M059J (cell line): ENCODE results near the gene SLC15A3. TPM values are rescaled to one million over a fixed set of nuclear protein-coding genes. Genes with fewer than 3 reads are reported as not detected.
"Not testable (repeated sequence)": the region's sequence is repeated elsewhere in the genome, so short reads cannot be mapped to it uniquely, and the experiment has no call there.

Source experiments
- DNase-seq: peaks from one replicate; pipeline ENCODE4 v3.0.0-alpha.2; 2012; ENCODE audit warnings: low read depth
- total RNA-seq: library from RNA; depleted of rRNA; stranded (reverse); fragments of >200 nt; shearing (Covaris generic); gene quantifications from 2 replicates; pipeline ENCODE4 v1.2.3, GENCODE V29; 2014

The SLC15A3 gene
- total RNA-seq, 1 experiment from 2014 or later, result 23.3 TPM

DNA sequence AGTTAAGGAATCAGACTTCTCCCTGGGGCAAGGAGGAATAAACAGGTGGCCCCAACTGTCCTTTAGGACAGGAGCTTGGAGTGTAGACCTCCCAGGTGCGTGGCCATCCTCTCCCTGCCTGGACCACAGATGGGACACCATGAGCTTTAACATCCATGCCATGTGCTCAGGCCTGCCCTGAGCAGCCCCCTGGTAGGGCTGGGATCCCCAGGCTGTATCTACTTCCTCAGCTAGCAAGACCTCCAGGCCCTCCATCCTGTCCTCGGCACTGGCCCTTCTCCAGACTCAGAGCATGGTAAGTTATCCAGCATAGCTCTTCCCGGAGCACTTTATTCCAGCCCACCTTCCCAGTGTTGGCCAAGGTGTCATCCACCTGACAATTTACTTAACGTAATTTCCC is 25.2 kb upstream of the SLC15A3 start:
- DNase-seq, result no peak

DNA sequence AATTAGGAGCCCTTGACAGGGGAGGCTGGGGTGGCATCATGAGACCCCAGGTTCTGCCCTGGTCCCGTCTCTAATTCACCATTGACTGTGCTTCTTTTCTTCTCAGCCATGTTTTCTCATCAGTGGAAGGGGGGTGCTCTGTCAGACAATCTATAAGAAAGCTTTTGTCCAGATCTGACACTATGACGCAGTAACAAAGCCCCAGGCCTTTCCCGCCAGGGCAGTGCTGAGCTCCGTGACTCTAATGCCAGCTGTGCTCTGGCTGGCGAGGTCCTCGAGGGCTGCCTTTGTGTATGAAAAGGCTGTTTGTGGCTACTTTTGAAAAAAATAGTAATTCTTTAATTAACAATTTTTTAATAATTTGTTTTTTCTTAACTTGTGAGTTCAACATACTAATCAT is 22.8 kb upstream of the SLC15A3 start:
- DNase-seq, result no peak

DNA sequence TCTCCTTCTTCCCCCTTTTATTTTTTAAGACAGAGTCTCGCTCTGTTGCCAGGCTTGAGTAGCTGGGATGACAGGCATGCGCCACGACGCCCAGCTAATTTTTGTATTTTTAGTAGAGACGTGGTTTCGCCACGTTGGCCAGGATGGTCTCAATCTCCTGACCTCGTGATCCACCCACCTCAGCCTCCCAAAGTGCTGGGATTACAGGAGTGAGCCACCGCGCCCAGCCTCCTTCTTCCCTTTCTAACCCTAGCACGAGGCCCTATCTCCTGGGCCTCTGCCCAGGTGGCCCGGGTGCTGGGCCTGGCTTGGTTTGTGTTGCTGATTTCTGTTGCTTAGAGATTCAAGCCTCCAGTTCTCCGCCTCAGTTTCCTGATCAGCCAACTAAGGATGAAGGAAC is 22.3 kb upstream of the SLC15A3 start:
- not testable (repeated sequence) for DNase-seq

DNA sequence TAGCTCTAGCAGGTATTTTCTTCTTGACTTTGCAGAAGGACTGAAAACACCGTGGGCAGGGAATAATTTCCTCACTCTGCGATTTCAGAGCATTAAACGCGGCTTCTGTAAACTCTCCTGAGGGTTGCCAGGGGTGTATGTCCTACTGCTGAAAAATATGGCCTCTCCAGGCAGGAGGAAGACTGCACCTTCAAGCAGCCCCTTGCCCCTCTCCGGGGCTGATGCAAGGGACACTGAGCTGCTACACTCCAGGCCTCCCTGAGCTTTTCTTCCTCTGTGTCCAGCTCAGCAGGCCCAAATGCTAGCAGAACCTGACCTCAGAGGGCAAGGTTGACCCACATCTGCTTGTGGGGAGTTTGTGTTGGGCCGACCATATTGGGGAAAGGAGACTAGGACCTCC is 21.7 kb upstream of the SLC15A3 start:
- no peak for DNase-seq

DNA sequence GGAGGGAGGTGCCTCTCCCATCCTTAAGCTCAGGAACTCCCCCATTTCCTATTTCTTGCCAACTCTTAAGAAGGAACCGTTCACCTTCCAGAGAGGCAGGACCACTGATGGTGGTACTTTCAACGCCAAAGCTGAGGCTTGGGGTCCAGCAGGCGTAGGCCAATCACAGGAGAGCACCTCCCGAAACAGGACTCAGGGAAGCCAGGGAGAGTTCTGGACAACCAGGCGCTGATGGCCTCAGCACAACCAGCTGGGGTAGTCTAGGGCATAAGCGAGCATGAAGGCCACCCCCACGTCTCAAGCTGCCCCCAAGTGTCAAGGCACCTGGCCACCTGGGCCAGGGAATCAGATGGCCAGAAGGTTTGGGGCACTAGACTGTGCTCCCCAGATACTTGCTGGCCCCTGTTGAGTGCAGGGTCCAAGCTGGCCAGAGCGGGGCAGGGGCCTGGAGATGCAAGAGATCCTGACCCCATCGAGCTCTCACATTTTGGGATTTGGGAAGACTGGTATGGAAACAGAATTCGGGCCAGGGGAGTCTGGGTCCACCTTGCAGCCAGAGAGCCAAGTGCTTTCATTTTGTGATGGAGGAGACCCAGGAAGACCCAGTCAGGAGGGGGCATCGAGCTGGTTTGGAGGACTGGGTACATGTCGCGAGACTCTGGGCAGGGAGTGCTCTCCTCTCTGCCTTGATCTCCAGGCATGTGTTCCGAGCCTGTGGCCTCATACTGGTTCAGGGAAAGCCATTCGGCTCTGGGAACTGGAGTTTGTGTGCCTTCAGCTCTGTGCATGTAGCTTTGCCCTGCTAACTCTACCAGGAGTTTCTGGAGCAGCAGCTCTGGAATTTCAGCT is 20.4 kb upstream of the SLC15A3 start:
- no peak for DNase-seq

DNA sequence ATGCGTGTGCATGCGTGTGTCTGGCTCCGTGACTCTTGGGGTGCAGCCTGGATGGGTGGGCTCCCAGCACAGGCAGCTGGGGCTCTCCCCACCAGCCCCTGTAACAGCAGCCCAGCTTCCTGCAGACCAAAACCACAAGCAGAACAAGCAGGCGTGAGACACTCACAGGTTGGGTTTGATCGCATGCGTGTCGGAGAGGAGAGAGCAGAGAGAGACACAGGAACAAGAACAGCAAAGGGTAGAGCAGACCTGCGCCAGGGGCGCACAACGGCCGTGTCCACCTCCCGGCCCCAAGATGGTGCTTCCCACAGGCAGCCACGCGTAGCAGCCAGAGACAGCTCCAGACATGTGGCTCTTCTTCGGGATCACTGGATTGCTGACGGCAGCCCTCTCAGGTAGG is 19.5 kb upstream of the SLC15A3 start, which contains the start of gene CD6:
CD6 (plus strand) TSS at position 161 of the 400 bp plus-strand sequence; CDS start at position 347, 186 bp downstream.
- no peak for DNase-seq

DNA sequence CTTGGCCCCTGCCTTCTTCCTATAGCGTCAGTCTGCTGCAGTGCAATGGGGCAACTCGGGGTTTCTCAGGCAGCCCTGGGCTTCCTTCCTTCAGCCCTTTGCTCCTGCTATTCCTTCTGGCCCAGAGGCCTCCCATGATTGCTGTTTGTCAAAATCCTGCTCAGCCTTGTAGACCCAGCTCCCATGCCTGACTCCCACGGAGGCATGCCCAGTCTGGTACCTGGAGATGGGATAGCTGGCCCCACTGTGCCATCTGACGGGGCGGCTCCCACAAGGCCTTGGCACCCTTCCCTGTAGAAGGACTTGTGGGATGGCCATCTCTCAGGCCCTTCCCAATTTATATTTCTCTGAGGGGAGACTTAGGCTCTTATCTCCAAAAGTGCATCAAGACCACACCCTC is 18.9 kb upstream of the SLC15A3 start:
- no peak for DNase-seq

DNA sequence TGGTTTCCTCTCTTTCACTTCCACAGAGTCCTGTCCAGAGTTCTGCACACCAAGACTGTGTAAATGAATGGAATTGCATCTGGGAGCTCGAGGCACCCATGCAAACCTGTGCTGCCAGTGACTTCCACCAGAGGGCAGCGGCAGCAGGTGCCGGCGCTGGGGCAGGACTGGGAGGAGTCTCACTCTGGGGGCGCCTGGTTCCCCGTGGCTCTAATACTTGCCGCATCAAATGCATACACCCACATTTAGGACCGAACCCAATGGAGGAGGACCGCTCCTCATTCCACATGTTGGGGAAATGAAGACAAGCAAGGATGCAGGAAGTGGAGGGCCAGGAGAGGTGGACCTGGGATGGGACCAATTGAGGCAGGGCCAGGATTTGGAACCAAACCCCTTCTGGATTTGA is 18.4 kb upstream of the SLC15A3 start:
- peak; percentile 41 for DNase-seq

DNA sequence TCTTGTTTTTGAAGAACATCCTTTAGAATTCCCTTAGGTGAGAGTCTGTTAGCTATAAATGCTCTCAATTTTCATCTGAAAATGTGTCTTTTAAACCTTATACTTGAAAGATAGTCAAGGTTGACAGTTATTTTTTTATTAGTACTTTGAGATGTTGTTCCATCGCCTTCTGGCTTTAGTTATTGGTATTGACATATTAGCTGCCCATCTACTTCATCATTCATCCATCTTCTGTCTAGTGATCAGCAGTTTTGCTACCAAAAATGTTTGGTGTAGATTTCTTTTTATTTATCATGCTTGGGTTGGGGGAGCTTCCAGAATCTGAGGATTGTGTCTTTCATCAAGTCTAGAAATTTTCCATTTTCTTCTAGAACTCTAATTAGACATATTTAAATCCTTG is 16.2 kb upstream of the SLC15A3 start:
- DNase-seq, result no peak

DNA sequence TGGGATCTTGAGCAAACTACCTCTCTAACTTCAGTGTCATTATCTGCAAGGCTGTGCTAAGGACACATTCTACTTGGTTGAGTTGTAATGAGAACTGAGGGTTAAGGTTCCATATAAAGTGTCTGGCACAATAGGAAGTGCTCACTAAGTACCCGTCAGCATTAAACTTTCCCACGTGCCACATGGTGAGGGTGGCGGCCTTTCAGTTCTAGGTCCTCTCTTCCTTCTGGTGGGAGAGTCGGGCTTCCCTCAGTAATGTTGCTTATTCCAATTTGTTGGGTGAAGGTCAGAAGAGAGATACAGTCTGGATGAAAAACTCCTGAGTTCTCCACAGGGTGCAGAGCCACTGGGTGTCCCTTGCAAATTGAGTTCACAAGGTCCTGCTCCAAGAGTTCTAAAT is 14.9 kb upstream of the SLC15A3 start:
- DNase-seq, result no peak

DNA sequence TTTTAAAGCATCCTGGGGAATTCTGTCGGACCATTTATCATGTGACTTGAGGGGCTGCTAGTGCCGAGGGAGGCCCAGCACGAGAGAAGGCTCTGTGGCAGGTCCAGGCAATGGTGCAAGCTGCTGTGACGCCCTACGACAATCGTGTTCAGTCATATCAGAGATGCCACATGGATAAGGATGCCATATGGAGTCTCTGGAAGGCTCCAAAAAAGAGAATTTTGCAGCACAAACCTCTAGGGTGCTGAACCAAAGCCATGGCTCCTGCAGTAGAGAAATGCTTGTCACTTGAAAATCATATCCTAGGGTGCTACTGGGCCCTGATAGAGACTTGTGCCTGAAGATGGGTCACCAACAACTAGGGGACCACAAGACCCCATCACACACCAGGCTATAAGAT is 12.8 kb upstream of the SLC15A3 start:
- no peak for DNase-seq

DNA sequence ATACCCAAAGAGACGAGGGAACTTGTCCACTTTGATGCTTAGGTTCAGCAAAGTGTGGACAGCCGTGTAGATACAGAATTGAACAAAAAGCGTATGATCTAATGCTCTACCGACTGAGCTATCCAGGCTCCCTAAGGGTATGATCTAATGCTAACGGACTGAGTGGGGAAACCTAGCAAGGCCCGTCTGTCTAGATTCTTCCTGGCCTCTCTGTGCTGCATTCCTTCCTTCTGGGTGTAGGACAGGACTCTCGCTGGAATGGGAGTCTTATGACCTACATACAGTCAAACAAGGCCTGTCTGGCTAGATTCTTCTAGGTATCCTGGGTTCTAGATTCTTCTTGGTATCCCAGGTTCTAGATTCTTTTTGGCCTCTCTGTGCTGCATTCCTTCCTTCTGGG is 8.4 kb upstream of the SLC15A3 start:
- DNase-seq, result no peak

DNA sequence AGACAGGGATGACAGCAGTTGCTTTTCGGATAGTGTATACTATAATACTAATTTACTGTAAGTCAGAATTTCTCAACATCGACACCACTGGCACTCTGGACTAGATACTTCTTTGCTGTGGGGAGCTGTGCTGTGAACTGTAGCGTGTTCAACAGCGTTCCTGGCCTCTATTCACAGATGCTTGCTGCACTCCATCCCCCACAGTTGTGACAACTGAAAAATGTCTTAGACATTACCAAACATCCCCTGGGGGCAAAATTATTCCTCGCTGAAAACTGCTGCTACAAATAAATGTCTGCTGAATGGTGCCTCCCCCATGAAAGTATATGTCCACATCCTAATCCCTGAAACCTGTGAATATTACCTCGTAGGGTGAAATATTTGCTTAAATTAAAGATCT is 7.5 kb upstream of the SLC15A3 start:
- peak; percentile 55 for DNase-seq

DNA sequence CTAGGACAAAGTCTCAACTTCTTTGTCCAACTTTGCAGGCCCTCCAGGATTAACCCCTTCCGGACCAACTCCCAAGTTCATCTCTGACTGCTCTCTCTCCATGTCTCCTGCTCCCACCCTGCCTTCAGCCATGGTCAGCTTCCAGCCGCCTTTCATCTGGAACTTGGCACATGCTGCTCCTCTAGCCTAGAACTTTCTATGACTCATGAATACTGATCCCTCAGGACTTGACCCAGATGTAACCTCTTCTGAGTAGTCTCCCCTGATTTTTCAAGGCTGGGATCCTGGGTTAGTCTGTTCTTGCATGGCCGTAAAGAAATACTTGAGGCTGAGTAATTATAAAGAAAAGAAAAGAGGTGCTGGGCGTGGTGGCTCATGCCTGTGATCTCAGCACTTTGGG is 5.2 kb upstream of the SLC15A3 start:
- peak; percentile 61 for DNase-seq

DNA sequence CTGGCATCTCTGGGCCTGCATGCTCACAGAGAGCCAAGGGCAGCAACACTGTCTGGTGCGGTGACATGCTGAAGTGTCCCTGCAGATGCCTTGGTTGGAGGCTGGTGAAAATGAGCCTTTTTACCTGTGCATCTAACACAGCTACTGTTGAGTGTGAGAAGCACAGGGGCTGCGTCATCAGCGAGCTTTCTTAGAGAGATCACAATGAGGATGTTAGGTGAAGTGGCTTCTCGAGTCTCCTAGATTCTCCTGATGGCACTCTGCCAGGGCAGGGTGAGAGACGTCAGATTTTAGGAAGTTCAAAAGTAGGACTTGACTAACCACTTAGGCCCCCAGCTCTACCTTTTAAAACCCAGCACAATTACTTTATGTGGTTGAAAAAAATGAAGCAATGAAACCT is 3.6 kb upstream of the SLC15A3 start:
- no peak for DNase-seq

DNA sequence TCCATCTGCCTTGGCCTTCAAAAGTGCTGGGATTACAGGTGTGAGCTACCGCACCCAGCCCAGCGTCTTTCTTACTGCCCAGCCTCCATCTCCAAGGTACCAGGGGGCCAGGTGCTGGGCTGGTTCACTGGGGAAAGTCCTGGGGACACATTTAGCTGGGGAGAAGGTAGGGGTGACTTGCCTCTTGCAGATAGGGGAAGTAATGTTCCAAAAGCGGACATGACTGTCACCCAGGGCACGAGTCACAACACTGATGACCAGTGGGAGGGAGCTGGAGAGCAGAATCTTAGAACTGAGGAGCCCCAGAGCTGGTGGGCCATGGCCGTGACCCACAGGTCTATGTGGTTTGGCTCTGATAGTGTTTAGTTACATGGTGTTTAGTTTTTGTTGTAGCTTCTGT is 2.4 kb upstream of the SLC15A3 start:
- DNase-seq, result no peak

DNA sequence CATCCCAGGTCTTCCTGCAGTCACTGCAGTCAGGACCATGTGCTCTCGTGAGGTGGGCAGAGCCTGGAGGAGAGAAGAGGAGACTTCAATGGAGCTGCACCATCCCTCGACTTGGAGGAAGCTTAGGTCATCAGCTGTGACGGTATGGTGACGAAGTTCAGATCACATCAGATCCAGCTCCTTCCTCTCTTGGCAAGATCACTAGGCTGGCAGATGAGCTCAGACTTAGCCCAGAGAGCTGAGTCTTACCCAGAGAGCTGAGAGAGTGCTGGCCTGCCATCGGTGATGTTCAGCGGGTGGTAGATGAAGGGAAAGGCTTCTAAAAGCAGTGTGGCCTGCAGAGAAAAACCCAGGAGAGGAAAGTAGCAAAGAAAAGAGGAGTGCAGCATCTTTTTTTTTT is 1.8 kb upstream of the SLC15A3 start:
- DNase-seq, result peak; percentile 56

DNA sequence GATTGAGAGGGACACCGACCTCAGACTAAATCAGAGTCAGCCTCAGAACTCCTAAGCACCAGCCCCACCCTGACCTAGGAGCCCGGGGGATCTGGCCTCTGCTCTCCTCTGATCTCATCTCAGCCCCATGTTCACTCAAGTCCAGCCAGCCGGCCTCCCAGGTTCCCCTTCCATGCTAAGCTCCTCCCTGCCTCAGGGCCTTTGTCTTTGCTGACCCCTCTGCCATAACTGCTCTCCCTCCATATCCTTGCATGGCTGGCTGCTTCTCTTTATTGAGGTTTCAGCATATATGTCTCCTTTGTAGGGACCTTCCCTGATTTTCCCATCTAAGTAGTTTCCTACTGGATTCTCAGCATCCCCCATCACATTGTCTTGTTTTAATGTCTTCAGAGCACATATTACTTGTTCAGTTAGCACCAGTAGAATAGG is 780 bp upstream of the SLC15A3 start:
- no peak for DNase-seq

DNA sequence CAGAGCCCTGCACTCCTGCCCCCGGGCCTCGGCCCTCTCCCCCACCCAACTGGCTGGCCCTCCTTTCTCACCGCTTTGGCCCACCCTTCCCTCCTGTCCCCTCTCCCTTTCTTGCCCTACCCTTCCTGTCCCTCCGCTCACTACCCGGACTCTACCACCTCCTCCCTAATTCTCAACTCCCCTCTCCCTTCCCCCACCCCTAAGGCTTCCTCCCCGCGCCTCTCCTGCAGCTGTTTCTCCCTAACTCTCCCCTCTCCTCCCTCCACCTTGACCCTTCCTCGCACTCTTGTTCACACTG is 421 bp downstream of the SLC15A3 start:
- DNase-seq, result no peak

DNA sequence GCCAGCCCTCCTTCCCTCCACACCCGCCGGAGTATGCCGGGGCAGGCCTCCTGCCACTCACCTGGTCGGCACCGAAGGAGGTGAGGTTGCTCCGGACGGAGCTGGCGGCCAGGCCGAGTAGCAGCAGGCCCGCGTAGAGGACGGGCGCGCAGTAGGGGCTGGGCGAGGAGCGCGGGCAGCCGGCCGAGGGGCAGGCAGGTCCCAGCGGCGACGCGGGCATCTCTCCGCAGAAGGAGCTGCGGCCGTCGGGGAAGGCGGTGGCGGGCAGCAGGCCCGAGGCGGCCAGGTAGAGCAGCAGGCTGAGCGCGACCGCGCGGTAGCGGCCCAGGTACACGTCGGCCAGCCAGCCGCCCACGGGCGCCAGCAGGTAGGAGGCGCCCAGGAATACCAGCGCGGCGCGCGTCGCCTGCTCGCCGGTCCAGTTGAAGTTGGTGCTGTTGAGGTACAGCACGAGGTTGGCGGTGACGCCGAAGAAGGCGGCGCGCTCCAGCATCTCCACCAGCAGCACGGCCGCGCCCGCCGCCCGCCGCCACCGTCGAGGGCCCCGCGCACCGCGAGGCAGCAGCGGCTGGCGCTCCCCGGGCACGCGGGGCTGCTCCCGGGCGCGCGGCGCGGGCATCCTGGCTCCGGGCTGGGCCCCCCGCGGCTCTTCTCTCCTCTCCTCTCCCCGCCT is 907 bp downstream of the SLC15A3 start:
- no peak for DNase-seq

DNA sequence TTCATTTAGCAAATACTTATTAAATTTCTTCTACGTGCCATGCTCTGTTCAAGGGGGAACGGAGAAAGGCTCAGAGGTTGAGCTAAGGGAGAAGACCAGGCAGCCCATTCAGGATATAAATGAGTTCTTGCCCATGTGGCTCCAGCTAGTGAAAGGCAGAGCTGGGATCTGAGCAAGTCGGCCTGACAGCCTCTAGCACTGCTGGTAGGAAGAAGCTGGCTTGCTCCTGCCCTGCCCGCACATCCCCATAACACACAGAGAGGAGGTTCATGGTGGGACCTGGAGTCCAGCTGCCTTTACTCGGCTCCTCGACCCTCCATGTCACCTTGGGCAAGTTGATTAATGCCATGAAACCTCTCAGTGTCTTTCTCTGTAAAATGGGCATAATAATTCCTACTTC is 2.0 kb downstream of the SLC15A3 start:
- no peak for DNase-seq

DNA sequence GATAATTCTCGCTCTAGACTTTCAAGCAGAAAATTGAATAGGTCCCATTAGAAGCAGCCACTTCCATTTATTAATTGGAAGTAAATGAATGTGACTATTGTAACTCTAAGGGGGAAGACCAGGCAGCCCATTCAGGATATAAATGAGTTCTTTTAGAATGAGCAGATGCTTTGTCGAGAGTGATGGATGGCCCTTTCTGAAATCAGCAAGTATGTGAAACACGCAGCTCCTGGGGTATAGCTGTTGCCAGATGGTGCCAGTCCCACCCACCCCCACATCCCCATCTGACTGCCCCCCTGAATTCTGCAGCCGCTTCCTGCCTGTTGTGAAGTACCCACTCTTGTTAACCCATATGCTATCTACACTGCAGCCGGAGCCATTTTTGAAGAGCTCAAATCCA is 3.7 kb downstream of the SLC15A3 start:
- DNase-seq, result no peak

DNA sequence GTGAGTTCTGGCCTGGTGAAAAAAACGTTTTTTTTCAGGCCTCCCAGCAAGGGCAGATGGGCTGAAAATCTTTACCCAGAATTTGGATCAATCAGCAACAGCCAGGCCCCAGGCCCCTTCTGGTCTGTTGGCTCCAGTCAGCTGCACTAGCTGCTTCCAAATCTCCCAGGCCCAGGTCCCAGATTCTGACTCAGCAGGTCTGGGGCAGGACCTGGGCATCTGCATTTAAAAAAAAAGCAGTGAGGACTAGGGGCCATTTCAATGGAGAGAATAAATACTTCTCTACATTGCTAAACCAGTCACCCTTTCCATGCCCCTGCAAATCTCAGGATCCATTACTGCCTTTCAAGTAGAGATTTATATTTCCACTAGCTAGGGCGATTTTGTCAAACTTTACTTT is 4.3 kb downstream of the SLC15A3 start:
- no peak for DNase-seq
